Measurements from ENCODE around the gene COL19A1.
"Not testable (repeated sequence)": the region's sequence is repeated elsewhere in the genome, so short reads cannot be mapped to it uniquely, and the experiment has no call there.

Gene COL19A1

GRCh38 chr6:69901361-69901760 is 35.0 kb downstream of the COL19A1 start:
- Histone ChIP-seq H3K36me3 (ENCODE audit: insufficient read depth, insufficient read length, low read length) (no peaks in the 10 kb centered on the region), H3K4me3 (ENCODE audit: insufficient read length, low read depth) (no peak overlapping the region), H3K9ac (ENCODE audit: insufficient read length, low read depth) (no peak overlapping the region), H3K27me3 (ENCODE audit: insufficient read depth, insufficient read length) (no peaks in the 10 kb centered on the region), H3K4me1 (ENCODE audit: insufficient read depth, insufficient read length) (no peaks in the 10 kb centered on the region), H3K9me3 (ENCODE audit: insufficient read depth, low read length) (no peaks in the 10 kb centered on the region)
- no peak for DNase-seq (ENCODE audit: low read depth, low spot score)
- TF ChIP-seq YY1 (IDR thresholded peaks at IDR 0.05; ENCODE audit: insufficient read depth, insufficient read length), result no peak
- TF ChIP-seq ZNF274 (IDR thresholded peaks at IDR 0.05; ENCODE audit: low read depth, low read length), result no peak
- no peak for TF ChIP-seq SUZ12 (IDR thresholded peaks at IDR 0.05; ENCODE audit: extremely low read depth, insufficient read depth, insufficient read length)

DNA sequence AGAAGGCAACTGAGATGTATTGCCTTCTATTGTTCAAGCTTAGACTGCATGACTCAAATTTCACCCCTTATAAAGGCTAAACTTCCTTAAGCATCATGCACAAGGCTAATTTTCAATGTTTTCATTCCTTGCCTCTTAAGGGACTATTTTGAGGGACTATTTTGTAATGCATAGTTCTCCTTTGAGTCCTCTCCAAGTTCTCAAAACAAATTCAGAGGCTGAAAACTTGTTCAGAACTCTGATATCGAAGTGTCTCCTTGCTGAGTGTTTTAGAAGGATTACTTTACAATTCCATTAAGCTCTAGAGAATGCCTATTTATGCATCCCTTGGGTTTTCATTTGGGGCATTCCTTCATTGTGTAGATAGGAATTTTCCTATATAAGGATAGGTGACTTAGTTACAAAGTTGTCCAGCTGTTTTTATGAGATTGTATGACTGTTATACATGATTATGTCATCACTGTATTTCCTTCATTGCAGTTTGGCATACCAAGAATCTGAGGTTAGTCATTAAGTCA is 41.7 kb downstream of the COL19A1 start:
- Histone ChIP-seq H3K4me3 (ENCODE audit: insufficient read length, low read depth) (no peak overlapping the region), H3K27me3 (ENCODE audit: insufficient read depth, insufficient read length) (no peaks in the 10 kb centered on the region), H3K4me1 (ENCODE audit: insufficient read depth, insufficient read length) (no peaks in the 10 kb centered on the region), H3K36me3 (ENCODE audit: insufficient read depth, insufficient read length, low read length) (no peaks in the 10 kb centered on the region), H3K9ac (ENCODE audit: insufficient read length, low read depth) (no peak overlapping the region), H3K9me3 (ENCODE audit: insufficient read depth, low read length) (no peaks in the 10 kb centered on the region)
- no peak for DNase-seq (ENCODE audit: low read depth, low spot score)
- TF ChIP-seq YY1 (IDR thresholded peaks at IDR 0.05; ENCODE audit: insufficient read depth, insufficient read length) (no peak), SUZ12 (IDR thresholded peaks at IDR 0.05; ENCODE audit: extremely low read depth, insufficient read depth, insufficient read length) (no peak), ZNF274 (IDR thresholded peaks at IDR 0.05; ENCODE audit: low read depth, low read length) (no peak)

DNA sequence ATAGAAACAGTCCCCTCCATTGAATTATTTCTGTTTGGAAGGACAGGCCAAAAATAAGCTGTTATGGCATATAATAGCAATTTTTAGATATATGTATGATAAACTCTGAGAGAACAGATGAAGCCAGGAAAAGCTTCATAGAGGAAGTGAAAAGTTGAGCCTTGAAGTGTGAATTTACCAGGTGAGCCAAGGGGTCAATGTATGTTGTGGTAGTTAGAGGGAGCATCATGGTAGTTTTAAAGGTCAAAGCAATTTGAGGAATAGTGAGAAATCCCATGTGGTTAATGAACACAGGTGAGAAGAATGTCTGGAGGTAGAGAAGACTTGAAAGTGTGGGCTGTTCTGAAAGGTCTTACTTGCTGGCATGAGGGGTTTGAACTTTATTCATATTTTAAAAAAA is 47.0 kb downstream of the COL19A1 start:
- H3K36me3 ChIP-seq (ENCODE audit: insufficient read depth, insufficient read length, low read length), result no peaks in the 10 kb centered on the region
- TF ChIP-seq ZNF274 (IDR thresholded peaks at IDR 0.05; ENCODE audit: low read depth, low read length) (no peak), SUZ12 (IDR thresholded peaks at IDR 0.05; ENCODE audit: extremely low read depth, insufficient read depth, insufficient read length) (no peak), YY1 (IDR thresholded peaks at IDR 0.05; ENCODE audit: insufficient read depth, insufficient read length) (no peak)
- no peak overlapping the region for H3K9ac ChIP-seq (ENCODE audit: insufficient read length, low read depth)
- DNase-seq (ENCODE audit: low read depth, low spot score), result no peak
- no peaks in the 10 kb centered on the region for H3K4me1 ChIP-seq (ENCODE audit: insufficient read depth, insufficient read length)
- no peak overlapping the region for H3K4me3 ChIP-seq (ENCODE audit: insufficient read length, low read depth)
- H3K27me3 ChIP-seq (ENCODE audit: insufficient read depth, insufficient read length), result no peaks in the 10 kb centered on the region
- H3K9me3 ChIP-seq (ENCODE audit: insufficient read depth, low read length), result no peaks in the 10 kb centered on the region

DNA sequence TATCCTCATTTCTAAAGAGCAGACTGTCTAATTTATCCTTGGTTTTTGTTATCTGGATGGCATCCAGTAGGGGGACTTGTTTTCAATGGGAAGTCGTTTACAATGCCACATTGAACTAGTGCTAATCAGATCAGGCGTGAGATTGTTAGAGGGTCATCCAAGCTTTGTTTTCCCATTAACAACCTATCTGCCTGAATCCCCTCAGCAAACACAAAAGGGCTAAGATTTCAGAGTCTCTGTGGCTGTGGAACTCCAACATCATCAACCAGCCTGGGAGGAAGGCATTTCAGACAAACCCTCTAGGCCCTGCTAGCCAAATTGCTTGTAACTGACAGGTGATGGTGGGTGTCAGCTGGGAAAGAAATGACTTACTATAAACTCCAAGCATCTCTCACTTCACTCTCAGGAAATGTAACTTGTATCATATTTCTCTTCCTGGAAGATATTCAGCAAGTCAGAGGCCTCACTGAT is 47.7 kb downstream of the COL19A1 start:
- no peak for DNase-seq (ENCODE audit: low read depth, low spot score)
- Histone ChIP-seq H3K4me3 (ENCODE audit: insufficient read length, low read depth) (no peak overlapping the region), H3K4me1 (ENCODE audit: insufficient read depth, insufficient read length) (no peaks in the 10 kb centered on the region), H3K9ac (ENCODE audit: insufficient read length, low read depth) (no peak overlapping the region), H3K27me3 (ENCODE audit: insufficient read depth, insufficient read length) (no peaks in the 10 kb centered on the region), H3K36me3 (ENCODE audit: insufficient read depth, insufficient read length, low read length) (no peaks in the 10 kb centered on the region), H3K9me3 (ENCODE audit: insufficient read depth, low read length) (no peaks in the 10 kb centered on the region)
- no peak for TF ChIP-seq YY1 (IDR thresholded peaks at IDR 0.05; ENCODE audit: insufficient read depth, insufficient read length)
- TF ChIP-seq ZNF274 (IDR thresholded peaks at IDR 0.05; ENCODE audit: low read depth, low read length), result no peak
- no peak for TF ChIP-seq SUZ12 (IDR thresholded peaks at IDR 0.05; ENCODE audit: extremely low read depth, insufficient read depth, insufficient read length)

GRCh38 chr6:69915346-69915745 is 49.0 kb downstream of the COL19A1 start:
- H3K4me1 ChIP-seq (ENCODE audit: insufficient read depth, insufficient read length), result no peaks in the 10 kb centered on the region
- no peaks in the 10 kb centered on the region for H3K27me3 ChIP-seq (ENCODE audit: insufficient read depth, insufficient read length)
- TF ChIP-seq SUZ12 (IDR thresholded peaks at IDR 0.05; ENCODE audit: extremely low read depth, insufficient read depth, insufficient read length) (no peak), YY1 (IDR thresholded peaks at IDR 0.05; ENCODE audit: insufficient read depth, insufficient read length) (no peak), ZNF274 (IDR thresholded peaks at IDR 0.05; ENCODE audit: low read depth, low read length) (no peak)
- no peak overlapping the region for H3K4me3 ChIP-seq (ENCODE audit: insufficient read length, low read depth)
- no peaks in the 10 kb centered on the region for H3K9me3 ChIP-seq (ENCODE audit: insufficient read depth, low read length)
- H3K36me3 ChIP-seq (ENCODE audit: insufficient read depth, insufficient read length, low read length), result no peaks in the 10 kb centered on the region
- DNase-seq (ENCODE audit: low read depth, low spot score), result no peak
- no peak overlapping the region for H3K9ac ChIP-seq (ENCODE audit: insufficient read length, low read depth)

- TF ChIP-seq YY1 (IDR thresholded peaks at IDR 0.05; ENCODE audit: insufficient read depth, insufficient read length), result no peak
- no peak for TF ChIP-seq SUZ12 (IDR thresholded peaks at IDR 0.05; ENCODE audit: extremely low read depth, insufficient read depth, insufficient read length)
- no peak for TF ChIP-seq ZNF274 (IDR thresholded peaks at IDR 0.05; ENCODE audit: low read depth, low read length)
- no peaks in the 10 kb centered on the region for H3K4me1 ChIP-seq (ENCODE audit: insufficient read depth, insufficient read length)
- no peak overlapping the region for H3K9ac ChIP-seq (ENCODE audit: insufficient read length, low read depth)
- no peak for DNase-seq (ENCODE audit: low read depth, low spot score)
- H3K27me3 ChIP-seq (ENCODE audit: insufficient read depth, insufficient read length), result no peaks in the 10 kb centered on the region
- H3K9me3 ChIP-seq (ENCODE audit: insufficient read depth, low read length), result no peaks in the 10 kb centered on the region
- H3K36me3 ChIP-seq (ENCODE audit: insufficient read depth, insufficient read length, low read length), result no peaks in the 10 kb centered on the region
- H3K4me3 ChIP-seq (ENCODE audit: insufficient read length, low read depth), result no peak overlapping the region
These were observed 51.5 kb downstream of the COL19A1 start for GRCh38 chr6:69917834-69918233.

DNA sequence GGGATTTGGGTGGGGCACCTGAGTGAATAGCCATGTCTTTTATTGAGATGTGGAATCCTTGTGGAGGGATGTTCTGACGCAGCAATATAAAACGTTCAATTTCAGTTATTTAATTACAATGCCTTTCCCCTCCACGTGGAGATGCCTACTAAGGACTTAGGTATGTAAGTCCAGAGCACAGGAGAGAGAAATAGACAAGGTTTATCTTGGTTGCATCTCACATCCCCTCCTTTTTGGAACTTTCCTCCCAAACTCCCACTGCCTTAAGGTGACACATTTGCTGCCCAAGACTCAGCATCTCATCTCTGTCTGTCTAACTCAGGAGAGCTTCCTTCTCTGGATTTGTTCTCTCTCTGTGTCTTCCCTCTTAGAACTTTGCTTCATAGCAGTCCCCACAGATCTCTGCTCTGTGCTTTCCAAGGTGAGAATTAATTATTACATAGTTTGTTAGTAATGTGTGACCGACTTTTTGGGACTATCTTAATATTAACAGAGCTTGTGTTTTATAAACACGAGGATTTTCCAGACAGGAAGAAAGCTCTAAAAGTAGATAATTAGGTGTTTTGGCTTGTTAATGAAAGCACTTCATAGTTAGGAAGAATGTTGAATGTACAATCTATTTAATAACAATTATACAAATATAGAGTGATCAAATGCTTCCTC is 52.6 kb downstream of the COL19A1 start:
- Histone ChIP-seq H3K9me3 (ENCODE audit: insufficient read depth, low read length) (no peaks in the 10 kb centered on the region), H3K4me3 (ENCODE audit: insufficient read length, low read depth) (no peak overlapping the region), H3K36me3 (ENCODE audit: insufficient read depth, insufficient read length, low read length) (no peaks in the 10 kb centered on the region), H3K27me3 (ENCODE audit: insufficient read depth, insufficient read length) (no peaks in the 10 kb centered on the region), H3K4me1 (ENCODE audit: insufficient read depth, insufficient read length) (no peaks in the 10 kb centered on the region), H3K9ac (ENCODE audit: insufficient read length, low read depth) (no peak overlapping the region)
- no peak for DNase-seq (ENCODE audit: low read depth, low spot score)
- no peak for TF ChIP-seq YY1 (IDR thresholded peaks at IDR 0.05; ENCODE audit: insufficient read depth, insufficient read length)
- TF ChIP-seq ZNF274 (IDR thresholded peaks at IDR 0.05; ENCODE audit: low read depth, low read length), result no peak
- TF ChIP-seq SUZ12 (IDR thresholded peaks at IDR 0.05; ENCODE audit: extremely low read depth, insufficient read depth, insufficient read length), result no peak

- DNase-seq (ENCODE audit: low read depth, low spot score); H3K9ac ChIP-seq (ENCODE audit: insufficient read length, low read depth); H3K4me3 ChIP-seq (ENCODE audit: insufficient read length, low read depth); H3K27me3 ChIP-seq (ENCODE audit: insufficient read depth, insufficient read length); H3K4me1 ChIP-seq (ENCODE audit: insufficient read depth, insufficient read length); H3K9me3 ChIP-seq (ENCODE audit: insufficient read depth, low read length); H3K36me3 ChIP-seq (ENCODE audit: insufficient read depth, insufficient read length, low read length): not testable (repeated sequence)
These were observed 54.7 kb downstream of the COL19A1 start for GRCh38 chr6:69921066-69921465.

- H3K9ac ChIP-seq (ENCODE audit: insufficient read length, low read depth); H3K27me3 ChIP-seq (ENCODE audit: insufficient read depth, insufficient read length); H3K9me3 ChIP-seq (ENCODE audit: insufficient read depth, low read length); DNase-seq (ENCODE audit: low read depth, low spot score); H3K4me1 ChIP-seq (ENCODE audit: insufficient read depth, insufficient read length); H3K36me3 ChIP-seq (ENCODE audit: insufficient read depth, insufficient read length, low read length); H3K4me3 ChIP-seq (ENCODE audit: insufficient read length, low read depth): not testable (repeated sequence)
These were observed 55.3 kb downstream of the COL19A1 start for GRCh38 chr6:69921611-69922010.

All from NT2/D1 (cell line).